NCI-H226 (cell line): Measurements from ENCODE around the gene SCUBE1.

Source experiments
- DNase-seq: peaks from one replicate; pipeline ENCODE4 v3.0.0-alpha.2; 2015

SCUBE1 gene

GRCh38 chr22:43209523-43209890, 133.7 kb downstream of the SCUBE1 start:
- no peak for DNase-seq

DNA sequence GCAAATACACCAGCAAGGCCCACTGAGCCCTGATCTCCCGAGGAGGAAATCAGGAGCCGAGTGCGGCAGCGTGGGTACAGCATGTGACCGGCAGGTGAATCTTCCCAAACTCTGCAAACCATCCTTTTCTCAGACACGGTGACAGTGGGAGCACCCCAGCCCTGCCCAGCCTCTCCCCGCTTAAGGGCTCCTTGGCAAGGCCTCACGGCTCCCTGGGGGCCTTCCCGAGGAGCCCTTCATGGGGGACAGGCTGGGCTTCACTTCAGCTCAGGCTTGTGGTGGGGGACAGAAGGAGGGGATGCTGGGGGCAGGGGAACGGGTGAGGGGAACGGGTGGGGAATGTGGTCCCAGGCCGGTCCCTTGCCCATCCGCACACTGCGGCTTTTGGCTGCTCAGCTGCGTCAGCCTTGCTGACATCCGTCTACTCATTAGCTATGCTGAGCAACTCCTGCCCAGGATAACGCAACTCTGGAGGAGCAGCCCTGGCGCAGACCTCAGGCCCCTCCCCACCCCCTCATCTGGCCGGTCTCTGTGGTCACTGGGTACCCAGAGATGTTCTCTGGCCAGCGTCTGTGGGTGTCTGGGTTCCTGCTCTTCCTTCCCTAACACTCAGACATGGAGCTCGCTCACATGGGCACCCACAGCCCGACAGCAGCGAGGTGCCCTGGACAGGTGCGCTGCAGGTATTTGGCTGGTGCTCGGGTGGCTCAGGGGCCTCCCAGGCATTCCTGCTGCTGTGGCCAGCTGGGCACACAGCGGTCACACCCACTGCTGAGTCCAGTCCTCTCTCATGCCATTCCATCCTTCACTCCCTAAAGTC, 134.3 kb downstream of the SCUBE1 start:
- no peak for DNase-seq

GRCh38 chr22:43207849-43208702, 135.1 kb downstream of the SCUBE1 start:
- DNase-seq, result no peak

DNA sequence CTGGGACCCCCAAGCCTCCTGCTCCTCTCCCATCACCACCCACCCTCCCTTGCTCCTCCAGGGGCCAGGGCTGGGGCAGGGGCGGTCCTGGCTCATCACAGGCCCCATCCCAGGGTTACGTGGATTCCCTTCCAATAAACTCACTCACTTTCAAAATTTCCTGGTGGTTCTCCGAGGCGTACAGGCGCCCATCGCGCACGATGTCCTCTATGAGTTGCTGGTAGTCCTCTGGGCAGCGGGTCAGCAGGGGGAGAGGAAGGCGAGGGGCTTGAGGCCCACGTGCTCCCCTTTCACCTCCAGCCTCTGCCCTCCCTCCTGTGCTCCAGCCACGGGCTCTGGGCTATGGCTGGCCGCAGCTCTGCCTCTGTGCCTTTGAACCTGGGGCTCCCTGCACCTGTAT, 135.8 kb downstream of the SCUBE1 start:
- no peak for DNase-seq

- DNase-seq, result no peak
Observed at GRCh38 chr22:43206509-43207161, 136.5 kb downstream of the SCUBE1 start.

DNA sequence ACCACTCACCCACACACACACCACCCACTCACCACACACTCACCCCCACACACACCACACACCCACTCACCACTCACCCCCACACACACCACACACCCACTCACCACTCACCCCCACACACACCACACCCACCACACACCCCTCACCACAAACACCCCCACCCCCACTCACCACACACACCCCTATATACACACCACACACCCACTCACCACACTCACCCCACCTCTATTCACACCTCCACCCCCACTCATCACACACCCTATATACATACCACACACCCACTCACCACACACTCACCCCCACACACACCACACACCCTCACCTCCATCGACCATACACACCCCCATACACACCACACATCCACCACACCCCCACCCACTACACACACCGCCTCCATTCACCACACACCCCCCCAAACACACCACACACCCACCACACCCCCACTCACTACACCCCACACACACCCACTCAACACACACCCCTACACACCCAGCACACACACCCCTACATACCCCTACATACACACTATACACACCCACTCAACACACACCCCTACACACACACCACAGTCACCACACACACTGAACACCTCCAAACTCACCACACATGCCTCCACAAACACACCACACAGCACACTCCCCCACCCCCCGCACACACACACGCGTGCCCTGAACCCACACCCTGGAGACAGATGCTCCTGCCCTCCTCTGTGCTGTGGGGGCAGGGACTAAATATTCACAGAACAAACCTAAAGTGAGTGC, 137.2 kb downstream of the SCUBE1 start:
- no peak for DNase-seq

GRCh38 chr22:43205261-43205691, 137.9 kb downstream of the SCUBE1 start:
- no peak for DNase-seq

- no peak for DNase-seq
Observed at GRCh38 chr22:43203471-43203981, 139.6 kb downstream of the SCUBE1 start.

GRCh38 chr22:43202756-43203410, 140.3 kb downstream of the SCUBE1 start:
- no peak for DNase-seq

DNA sequence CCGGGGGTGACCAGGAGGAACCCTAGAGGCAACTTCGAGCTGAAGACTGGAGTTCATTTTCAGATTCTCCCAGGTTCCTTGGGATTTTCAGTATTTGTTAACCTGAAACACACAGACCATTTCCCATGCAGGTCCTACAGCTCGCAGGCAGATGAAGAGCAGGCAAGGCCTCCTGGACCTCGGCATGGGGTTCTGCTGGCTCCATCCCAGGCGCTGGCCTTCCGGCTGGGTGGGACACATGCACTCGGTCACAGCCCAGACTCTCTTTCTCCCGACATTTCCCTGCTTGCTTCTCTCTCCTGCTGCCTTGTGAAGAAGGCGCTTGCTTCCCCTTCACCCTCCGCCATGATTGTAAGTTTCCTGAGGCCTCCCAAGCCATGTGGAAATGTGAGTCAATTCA, 140.8 kb downstream of the SCUBE1 start:
- no peak for DNase-seq

GRCh38 chr22:43201486-43202219, 141.5 kb downstream of the SCUBE1 start:
- DNase-seq, result no peak

GRCh38 chr22:43200555-43200954, 142.6 kb downstream of the SCUBE1 start:
- no peak for DNase-seq

- DNase-seq, result no peak
Observed at GRCh38 chr22:43200031-43200430, 143.1 kb downstream of the SCUBE1 start.

- DNase-seq, result no peak
Observed at GRCh38 chr22:43199541-43199940, 143.6 kb downstream of the SCUBE1 start.

DNA sequence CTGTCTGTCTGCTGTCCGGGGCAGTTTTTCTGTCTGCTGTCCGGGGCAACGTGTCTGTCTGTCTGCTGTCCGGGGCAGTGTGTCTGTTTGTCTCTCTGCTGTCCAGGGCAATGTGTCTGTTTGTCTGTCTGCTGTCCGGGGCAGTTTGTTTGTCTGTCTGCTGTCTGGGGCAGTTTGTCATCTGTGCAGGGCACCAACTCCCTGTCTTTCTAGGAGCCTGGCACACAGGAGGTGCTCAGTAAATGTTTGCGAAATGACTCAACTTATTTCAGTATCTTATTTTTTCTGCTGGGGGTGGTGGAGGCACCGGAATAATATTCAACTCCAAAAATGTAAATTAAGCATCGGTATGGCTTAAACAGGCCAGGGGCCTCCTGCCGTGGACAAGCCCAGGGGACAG, 144.2 kb downstream of the SCUBE1 start:
- DNase-seq, result no peak

GRCh38 chr22:43198126-43198525, 145.0 kb downstream of the SCUBE1 start:
- DNase-seq, result no peak

- no peak for DNase-seq
Observed at GRCh38 chr22:43197271-43197941, 145.8 kb downstream of the SCUBE1 start.

DNA sequence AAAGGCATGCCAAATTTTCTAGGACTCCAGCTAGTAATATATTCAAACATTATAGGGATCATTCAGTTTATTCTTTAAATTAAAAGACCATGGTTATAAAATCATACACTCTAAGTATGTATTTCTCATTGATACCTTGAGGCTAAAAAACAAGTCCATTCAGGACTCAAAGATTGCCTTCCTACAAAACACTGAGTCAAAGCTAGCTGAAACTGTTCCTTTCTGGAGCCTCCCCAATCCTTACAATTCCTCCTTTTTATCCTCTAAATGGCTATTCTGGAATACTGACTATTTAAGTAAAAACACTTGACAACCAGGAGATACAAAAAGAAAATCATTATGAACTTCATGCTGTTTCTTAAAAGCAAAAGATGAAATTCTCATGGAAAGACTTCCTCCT, 151.3 kb downstream of the SCUBE1 start:
- DNase-seq, result no peak

DNA sequence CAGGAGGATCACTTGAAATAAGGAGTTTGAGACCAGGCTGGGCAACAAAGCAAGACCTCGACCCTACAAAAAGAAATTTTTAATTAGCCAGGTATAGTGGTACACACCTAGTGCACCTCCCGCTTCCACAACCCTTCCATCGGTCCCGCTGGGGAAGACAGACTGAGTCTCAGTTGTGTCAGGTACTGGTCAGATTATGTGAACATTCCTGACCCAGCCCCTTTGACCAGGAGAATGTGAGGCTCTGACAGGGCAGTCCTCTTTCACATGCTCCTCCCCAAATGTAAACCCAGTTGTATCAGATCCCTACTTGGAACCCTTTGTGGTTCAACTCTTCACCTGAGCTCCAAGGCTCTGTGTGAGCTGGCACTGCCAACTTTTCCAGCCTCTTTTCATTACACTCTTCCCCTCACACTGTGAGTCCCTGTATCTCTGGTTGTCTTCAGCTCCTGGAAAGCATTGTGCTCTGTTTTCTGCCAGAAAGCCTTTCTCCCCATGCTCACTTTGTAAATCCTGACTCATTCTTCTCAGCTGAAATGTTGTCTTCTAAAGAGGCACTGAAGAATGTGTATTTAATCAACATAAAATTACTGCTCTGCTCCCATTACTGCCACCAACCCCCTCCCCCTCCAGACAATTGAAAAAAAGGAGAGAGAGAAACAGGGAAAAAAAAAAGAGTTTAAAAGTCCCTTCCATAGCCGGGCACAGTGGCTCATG, 154.2 kb downstream of the SCUBE1 start:
- DNase-seq, result no peak
